Right lung (tissue), 5 donors: ENCODE results near the gene NUTM2G. TPM values are rescaled to one million over a fixed set of nuclear protein-coding genes. Genes with fewer than 3 reads are reported as not detected.
"Not testable (repeated sequence)": the region's sequence is repeated elsewhere in the genome, so short reads cannot be mapped to it uniquely, and the experiment has no call there.

Experiments
- DNase-seq, 2 donors: peaks; one replicate each; pipeline ENCODE4 v3.0.0-alpha.2; 2013
- polyA plus RNA-seq, 5 donors: library from polyadenylated mRNA; unstranded; fragments of 120-200 nt; gene quantifications; one replicate each; pipeline versions ENCODE4 v1.2.1 to v1.2.3, GENCODE V29; 2013; ENCODE audit warnings: inconsistent platforms in 1 of 5, low replicate concordance in 1 of 5; ENCODE audit not compliant: insufficient read length in 5 of 5, insufficient read depth in 1 of 5

Gene NUTM2G
- polyA plus RNA-seq, 5 donors = 0.53 to 0.92 (median 0.63) TPM

DNA sequence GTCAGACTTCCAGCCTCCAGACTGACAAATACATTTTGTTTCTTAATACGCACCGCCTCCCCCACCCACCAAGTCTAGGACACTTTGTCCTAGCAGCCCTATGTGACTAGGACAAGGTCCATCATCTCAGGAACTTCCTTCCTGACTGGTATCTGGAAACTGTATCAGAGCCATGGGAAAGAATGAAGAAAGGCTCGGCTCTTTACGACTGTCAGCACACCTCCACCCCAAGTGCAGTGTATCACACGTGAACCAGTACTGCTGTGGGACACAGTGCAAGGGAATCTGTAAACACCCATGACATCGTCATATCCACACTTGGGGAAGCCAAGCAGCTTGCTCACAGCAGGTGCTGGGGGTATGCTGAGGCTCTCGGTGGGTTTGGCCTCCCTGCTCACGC lies 13.0 kb downstream of the NUTM2G start:
- not testable (repeated sequence) for DNase-seq

DNA sequence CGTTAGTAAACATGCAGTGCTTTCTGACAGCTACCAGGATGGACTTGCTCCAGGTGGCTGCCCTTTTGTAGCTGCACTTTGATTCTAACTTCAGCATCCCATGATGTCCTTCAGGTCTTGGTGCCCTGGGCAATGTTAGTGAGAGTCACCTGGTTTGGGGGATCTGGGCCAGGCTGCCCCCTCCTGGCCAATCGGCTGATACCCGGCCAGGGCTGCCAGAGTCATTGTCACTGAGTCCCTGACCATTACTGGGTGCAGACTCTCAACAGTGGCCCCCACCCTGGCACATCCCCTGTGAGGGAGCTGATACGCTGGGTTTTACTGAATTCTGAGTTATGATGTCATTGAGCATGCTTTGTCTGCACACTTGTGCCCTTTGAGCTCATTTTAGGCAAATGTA lies 13.5 kb downstream of the NUTM2G start:
- not testable (repeated sequence) for DNase-seq

DNA sequence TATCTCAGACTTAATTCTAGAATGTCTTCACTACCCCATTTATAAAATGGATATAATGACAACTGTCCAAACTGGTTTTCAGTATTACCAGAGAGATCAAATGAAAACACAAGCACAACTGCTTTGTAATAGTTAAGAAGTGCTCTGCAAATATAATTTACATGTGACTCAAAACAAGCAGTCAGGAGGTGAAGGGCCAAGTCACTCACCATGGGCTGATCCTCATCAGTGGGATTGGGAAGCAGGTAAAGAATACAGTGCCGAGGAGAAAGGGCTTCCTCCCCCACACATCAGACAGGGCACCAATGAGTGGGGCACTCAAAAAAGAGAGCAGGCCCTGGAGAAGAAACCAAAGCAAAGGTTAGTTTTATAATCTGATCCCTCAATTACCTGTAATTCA lies 20.7 kb downstream of the NUTM2G start:
- not testable (repeated sequence) for DNase-seq

DNA sequence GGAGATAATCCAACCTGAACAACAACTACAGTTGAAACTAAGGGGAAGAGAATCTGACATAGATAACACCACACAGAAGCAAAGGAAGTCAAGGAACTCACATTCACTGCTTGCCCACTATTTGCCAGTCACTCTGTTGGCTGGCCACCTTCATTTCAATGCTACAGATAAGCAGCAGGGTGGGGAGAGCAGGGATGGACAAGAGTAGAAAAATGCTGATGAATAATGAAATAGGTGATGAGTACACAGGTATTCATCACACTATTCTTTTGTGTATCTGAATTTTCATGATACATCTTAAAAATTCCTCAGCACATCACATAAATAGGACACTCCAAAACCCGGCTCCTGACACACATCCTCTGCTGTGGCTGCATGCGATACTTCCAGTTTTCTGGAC lies 21.9 kb downstream of the NUTM2G start:
- not testable (repeated sequence) for DNase-seq

DNA sequence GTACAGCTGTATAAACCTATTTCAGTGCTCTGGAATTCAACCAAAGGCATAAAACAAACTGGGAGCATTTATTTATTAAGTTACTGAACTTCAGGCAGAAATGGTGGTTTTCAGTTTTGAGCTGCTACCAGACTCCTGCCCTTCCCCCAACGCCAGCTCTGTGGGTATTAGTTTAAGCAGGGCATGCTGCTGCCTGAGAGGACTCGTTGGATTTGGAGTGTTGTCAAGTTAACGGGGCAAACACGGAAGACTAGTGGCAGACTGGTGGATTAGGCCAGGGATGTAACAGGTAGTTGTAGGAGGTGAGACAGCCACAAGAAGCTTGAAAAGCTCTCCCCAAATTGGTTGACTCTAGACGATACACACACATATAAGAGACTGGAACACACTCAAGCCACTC lies 38.9 kb downstream of the NUTM2G start:
- not testable (repeated sequence) for DNase-seq

DNA sequence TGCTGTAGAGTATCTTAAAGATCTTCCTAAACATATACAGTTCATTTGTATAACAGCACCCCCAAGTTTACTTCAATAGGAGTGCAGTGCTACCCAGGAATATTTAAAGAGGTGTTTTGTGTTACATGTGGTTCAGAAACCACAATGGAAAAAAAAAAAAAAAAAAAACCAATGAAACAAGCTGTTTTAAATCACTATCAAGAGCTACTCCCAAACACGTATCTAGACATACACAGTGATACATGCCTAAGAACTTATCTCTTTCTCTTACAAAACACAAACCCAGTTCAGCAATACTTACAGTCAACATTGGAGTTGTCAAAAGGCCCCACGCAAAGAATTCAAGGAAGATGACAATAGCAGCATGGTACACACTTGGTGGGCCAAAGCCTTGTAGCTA lies 43.9 kb downstream of the NUTM2G start:
- DNase-seq = not testable (repeated sequence)

DNA sequence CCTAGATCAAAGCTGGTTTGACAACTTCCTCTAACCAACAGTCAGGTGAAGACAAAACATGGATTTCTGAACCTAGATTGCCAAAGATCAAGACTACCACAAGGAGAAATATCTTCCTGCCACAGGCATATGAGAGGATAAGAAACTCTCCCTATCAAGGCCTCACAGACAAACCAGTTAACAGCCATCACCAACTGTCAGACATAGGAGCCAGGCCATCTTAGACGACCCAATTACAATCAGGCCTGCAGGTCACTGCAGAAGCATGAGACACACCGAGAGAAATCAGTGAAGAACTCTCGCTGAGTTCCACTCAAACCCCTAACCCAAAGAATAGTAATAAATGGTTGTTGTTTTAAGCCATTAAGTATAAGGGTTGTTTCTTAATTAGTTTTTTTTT lies 45.4 kb downstream of the NUTM2G start:
- DNase-seq = not testable (repeated sequence)

DNA sequence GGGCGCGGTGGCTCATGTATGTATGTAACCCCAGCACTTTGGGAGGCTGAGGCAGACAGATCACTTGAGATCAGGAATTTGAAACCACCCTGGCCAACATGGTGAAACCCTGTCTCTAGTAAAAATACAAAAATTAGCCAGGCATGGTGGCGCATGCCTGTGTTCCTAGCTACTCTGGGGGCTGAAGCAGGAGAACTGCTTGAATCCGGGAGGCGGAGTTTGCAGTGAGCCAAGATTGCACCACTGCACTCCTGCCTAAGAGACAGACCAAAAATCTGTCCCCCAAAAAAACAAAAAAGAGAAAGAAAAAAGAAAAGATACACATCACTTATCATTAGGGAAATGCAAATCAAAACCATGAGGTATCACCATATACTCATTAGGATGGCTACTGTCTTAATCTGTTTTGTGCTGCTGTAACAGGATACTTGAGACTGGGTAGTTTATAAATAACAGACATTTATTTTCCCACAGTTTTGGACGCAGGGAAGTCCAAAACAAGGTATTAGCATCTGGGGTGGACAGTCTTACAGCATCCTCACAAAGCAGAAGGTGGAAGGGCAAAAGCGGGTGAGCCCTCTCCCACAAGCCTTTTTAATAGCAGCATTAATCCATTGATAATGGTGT lies 55.0 kb downstream of the NUTM2G start:
- not testable (repeated sequence) for DNase-seq

DNA sequence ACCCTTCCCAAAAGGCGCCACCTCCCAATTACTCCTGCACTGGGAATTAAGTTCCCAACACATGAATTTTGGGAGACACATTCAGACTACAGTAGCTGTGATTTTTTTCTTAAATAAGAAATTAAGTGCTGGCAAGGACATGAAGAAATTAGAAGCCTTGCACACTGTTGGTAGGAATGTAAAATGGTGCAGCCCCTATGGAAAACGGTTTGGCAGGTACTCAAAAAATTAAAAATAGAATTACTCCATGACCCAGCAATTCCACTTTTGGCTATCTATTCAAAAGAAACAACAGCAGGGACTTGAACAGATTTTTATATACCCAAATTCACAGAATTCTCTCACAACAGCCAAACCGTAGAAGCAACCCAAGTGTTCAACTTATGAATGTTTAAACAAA lies 55.5 kb downstream of the NUTM2G start:
- not testable (repeated sequence) for DNase-seq

DNA sequence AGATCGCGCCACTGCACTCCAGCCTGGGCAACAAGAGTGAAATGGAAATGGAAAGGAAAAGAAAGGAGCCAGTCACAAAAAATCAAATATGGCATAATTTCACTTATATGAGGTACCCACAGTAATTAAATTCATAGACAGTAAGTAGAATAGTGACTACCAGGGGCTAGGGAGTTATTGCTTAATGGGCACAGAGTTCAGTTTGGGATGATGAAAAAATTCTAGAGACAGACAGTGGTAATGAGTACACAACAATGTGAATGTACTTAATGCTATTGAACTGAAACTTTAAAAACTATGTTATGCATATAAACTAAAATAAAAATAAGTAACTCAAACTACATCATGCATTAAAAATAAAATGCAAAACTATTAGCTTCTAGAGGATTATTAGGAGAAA lies 56.2 kb downstream of the NUTM2G start:
- not testable (repeated sequence) for DNase-seq

Other genes with a start within 250 kb of the NUTM2G start
- gene ZNF510, start 150.8 kb upstream of the NUTM2G start, polyA plus RNA-seq = 10 to 100 TPM; 10.4 to 21.0 (median 18.0) TPM
- gene ZNF782, start 74.3 kb upstream of the NUTM2G start, polyA plus RNA-seq = 10 to 100 TPM in 1 of 5 donors, 1 to 10 TPM in 4; 4.4 to 10.6 (median 7.5) TPM
- gene CTSV, start 110.3 kb downstream of the NUTM2G start, polyA plus RNA-seq = 1 to 10 TPM; 1.5 to 3.2 (median 2.6) TPM